ENCODE data around the gene NOL4L.

The NOL4L gene

DNA sequence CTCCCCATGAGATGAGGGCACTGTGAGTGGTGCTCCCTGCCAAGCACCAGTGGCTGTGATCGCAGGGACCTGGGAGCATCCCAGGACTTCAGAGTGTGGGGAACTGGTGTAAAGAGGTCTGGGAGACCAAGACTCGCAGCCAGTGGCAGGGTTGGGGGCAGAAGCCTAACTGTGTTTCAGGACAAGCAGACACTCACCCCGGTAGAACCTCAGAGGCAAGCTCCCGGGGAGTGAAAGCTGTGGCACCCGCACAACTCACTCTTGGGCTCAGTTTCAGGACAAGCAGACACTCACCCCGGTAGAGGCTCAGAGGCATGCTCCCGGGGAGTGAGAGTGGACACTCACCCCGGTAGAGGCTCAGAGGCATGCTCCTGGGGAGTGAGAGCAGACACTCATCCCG is 114.2 kb downstream of the NOL4L start:
- ATAC-seq: no peak
- TF ChIP-seq ISL1 (CRISPR knock-in tag; IDR thresholded peaks at IDR 0.05) (no peak), PPARA (CRISPR knock-in tag; IDR thresholded peaks at IDR 0.05; ENCODE audit: borderline replicate concordance) (no peak)

DNA sequence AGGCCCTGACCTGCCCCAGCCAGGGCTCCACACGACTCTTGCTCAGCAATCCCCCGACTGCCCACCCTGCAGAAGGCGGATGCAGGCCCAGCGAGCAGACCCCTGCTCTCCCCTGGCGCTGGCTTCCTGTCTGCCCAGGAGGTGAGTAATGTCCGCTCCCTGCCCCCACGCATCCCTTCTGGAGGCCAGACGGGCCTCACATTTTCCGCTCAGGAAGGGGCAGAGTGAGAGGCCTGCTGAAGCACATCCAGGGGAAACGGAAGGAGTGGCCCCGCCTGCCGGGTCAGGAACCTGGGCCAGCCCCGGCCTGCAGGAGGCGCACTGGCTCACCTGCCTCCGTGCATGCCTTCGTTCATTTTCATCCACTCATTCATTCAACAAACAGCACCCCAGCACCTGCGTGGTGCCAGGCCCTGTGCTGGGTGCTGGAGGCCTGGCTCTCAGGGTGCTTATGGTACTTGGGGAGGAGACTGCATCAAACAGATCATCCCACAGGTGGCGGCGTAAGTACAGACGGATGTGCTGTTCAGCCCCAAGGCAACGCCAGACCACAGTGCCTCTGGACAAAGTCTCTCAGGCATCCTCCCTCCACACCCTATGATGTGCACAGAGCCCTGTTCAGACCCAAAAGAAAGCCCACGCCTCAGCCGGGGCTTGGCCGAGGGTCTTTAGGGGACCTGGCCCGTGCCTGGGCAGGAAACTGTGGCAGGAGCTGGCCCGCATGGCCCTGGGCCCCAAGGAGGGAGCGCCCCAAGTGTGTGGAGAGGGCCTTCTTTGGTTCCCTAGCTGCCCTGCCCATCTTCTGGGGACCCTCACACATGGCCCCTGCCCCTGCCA is 114.9 kb downstream of the NOL4L start:
- TF ChIP-seq ZFP3 (CRISPR knock-in tag; IDR thresholded peaks at IDR 0.05): no peak
- no peak for TF ChIP-seq BACH2 (CRISPR knock-in tag; IDR thresholded peaks at IDR 0.05; ENCODE audit: borderline replicate concordance)
- TF ChIP-seq, protein P1, sequence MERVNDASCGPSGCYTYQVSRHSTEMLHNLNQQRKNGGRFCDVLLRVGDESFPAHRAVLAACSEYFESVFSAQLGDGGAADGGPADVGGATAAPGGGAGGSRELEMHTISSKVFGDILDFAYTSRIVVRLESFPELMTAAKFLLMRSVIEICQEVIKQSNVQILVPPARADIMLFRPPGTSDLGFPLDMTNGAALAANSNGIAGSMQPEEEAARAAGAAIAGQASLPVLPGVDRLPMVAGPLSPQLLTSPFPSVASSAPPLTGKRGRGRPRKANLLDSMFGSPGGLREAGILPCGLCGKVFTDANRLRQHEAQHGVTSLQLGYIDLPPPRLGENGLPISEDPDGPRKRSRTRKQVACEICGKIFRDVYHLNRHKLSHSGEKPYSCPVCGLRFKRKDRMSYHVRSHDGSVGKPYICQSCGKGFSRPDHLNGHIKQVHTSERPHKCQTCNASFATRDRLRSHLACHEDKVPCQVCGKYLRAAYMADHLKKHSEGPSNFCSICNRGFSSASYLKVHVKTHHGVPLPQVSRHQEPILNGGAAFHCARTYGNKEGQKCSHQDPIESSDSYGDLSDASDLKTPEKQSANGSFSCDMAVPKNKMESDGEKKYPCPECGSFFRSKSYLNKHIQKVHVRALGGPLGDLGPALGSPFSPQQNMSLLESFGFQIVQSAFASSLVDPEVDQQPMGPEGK (CRISPR knock-in tag; IDR thresholded peaks at IDR 0.05; ENCODE audit: borderline replicate concordance): no peak
- TF ChIP-seq RARB (CRISPR knock-in tag; IDR thresholded peaks at IDR 0.05): no peak
- TF ChIP-seq ISL1 (CRISPR knock-in tag; IDR thresholded peaks at IDR 0.05): no peak
- TF ChIP-seq ZNF8 (CRISPR knock-in tag; IDR thresholded peaks at IDR 0.05): no peak
- no peak for TF ChIP-seq SNAI2 (CRISPR knock-in tag; IDR thresholded peaks at IDR 0.05)
- TF ChIP-seq, protein P2, sequence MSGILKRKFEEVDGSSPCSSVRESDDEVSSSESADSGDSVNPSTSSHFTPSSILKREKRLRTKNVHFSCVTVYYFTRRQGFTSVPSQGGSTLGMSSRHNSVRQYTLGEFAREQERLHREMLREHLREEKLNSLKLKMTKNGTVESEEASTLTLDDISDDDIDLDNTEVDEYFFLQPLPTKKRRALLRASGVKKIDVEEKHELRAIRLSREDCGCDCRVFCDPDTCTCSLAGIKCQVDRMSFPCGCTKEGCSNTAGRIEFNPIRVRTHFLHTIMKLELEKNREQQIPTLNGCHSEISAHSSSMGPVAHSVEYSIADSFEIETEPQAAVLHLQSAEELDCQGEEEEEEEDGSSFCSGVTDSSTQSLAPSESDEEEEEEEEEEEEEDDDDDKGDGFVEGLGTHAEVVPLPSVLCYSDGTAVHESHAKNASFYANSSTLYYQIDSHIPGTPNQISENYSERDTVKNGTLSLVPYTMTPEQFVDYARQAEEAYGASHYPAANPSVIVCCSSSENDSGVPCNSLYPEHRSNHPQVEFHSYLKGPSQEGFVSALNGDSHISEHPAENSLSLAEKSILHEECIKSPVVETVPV (CRISPR knock-in tag; IDR thresholded peaks at IDR 0.05): no peak
- no peak for TF ChIP-seq CSDC2 (CRISPR knock-in tag; IDR thresholded peaks at IDR 0.05)
- TF ChIP-seq ARNTL (CRISPR knock-in tag; IDR thresholded peaks at IDR 0.05; ENCODE audit: borderline replicate concordance, low read depth): no peak
- ATAC-seq: peak; percentile 54

DNA sequence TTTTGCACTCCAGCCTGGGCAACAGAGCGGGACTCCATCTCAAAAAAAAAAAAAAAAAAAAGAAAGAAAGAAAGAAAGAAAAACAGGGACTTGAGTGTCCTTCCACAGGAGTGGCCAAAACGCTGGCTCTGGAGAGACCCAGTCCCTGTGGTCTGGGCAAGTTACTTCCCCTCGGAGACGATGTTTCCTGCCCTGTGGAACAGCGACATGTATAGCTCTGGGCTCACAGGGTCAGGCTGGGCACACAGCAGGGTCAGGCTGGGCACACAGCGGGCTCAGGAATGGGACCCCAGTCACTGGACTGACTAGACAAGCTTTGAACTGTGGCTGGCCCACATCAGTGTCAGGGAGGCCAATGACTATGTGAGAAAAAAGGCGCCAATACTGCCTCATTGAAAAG is 116.3 kb downstream of the NOL4L start:
- TF ChIP-seq ZNF70 (CRISPR knock-in tag; IDR thresholded peaks at IDR 0.05) (no peak), ZFP3 (CRISPR knock-in tag; IDR thresholded peaks at IDR 0.05) (no peak), PPARA (CRISPR knock-in tag; IDR thresholded peaks at IDR 0.05; ENCODE audit: borderline replicate concordance) (no peak), ZNF565 (CRISPR knock-in tag; conservative IDR thresholded peaks at IDR 0.05; ENCODE audit: low read depth) (no peak), TCF4 (CRISPR knock-in tag; IDR thresholded peaks at IDR 0.05; ENCODE audit: borderline replicate concordance) (no peak), TOX (CRISPR knock-in tag; IDR thresholded peaks at IDR 0.05; ENCODE audit: borderline replicate concordance) (no peak), ARNTL (CRISPR knock-in tag; IDR thresholded peaks at IDR 0.05; ENCODE audit: borderline replicate concordance, low read depth) (no peak), OSR1 (CRISPR knock-in tag; IDR thresholded peaks at IDR 0.05) (no peak), ZC3H10 (CRISPR knock-in tag; IDR thresholded peaks at IDR 0.05) (no peak), GLIS3 (CRISPR knock-in tag; IDR thresholded peaks at IDR 0.05) (no peak), ZNF8 (CRISPR knock-in tag; IDR thresholded peaks at IDR 0.05) (no peak), BACH2 (CRISPR knock-in tag; IDR thresholded peaks at IDR 0.05; ENCODE audit: borderline replicate concordance) (no peak), CSDC2 (CRISPR knock-in tag; IDR thresholded peaks at IDR 0.05) (no peak), RARB (CRISPR knock-in tag; IDR thresholded peaks at IDR 0.05) (no peak)
- TF ChIP-seq, protein P2 (CRISPR knock-in tag; IDR thresholded peaks at IDR 0.05): no peak
- TF ChIP-seq, protein P3, sequence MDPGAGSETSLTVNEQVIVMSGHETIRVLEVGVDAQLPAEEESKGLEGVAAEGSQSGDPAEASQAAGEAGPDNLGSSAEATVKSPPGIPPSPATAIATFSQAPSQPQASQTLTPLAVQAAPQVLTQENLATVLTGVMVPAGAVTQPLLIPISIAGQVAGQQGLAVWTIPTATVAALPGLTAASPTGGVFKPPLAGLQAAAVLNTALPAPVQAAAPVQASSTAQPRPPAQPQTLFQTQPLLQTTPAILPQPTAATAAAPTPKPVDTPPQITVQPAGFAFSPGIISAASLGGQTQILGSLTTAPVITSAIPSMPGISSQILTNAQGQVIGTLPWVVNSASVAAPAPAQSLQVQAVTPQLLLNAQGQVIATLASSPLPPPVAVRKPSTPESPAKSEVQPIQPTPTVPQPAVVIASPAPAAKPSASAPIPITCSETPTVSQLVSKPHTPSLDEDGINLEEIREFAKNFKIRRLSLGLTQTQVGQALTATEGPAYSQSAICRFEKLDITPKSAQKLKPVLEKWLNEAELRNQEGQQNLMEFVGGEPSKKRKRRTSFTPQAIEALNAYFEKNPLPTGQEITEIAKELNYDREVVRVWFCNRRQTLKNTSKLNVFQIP (CRISPR knock-in tag; IDR thresholded peaks at IDR 0.05; ENCODE audit: borderline replicate concordance, low read depth): no peak
- TF ChIP-seq, protein P4, sequence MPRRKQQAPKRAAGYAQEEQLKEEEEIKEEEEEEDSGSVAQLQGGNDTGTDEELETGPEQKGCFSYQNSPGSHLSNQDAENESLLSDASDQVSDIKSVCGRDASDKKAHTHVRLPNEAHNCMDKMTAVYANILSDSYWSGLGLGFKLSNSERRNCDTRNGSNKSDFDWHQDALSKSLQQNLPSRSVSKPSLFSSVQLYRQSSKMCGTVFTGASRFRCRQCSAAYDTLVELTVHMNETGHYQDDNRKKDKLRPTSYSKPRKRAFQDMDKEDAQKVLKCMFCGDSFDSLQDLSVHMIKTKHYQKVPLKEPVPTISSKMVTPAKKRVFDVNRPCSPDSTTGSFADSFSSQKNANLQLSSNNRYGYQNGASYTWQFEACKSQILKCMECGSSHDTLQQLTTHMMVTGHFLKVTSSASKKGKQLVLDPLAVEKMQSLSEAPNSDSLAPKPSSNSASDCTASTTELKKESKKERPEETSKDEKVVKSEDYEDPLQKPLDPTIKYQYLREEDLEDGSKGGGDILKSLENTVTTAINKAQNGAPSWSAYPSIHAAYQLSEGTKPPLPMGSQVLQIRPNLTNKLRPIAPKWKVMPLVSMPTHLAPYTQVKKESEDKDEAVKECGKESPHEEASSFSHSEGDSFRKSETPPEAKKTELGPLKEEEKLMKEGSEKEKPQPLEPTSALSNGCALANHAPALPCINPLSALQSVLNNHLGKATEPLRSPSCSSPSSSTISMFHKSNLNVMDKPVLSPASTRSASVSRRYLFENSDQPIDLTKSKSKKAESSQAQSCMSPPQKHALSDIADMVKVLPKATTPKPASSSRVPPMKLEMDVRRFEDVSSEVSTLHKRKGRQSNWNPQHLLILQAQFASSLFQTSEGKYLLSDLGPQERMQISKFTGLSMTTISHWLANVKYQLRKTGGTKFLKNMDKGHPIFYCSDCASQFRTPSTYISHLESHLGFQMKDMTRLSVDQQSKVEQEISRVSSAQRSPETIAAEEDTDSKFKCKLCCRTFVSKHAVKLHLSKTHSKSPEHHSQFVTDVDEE (CRISPR knock-in tag; IDR thresholded peaks at IDR 0.05): no peak
- ATAC-seq: no peak

Data from SK-N-SH treated with all-trans-retinoic acid at 6 μM for 48 hours (cell line).